Natural killer cell (primary cell): ENCODE measurements around the gene ELOVL4. TPM values are rescaled to one million over a fixed set of nuclear protein-coding genes. Genes with fewer than 3 reads are reported as not detected.

Experiments
- ATAC-seq, 3 donors: fragments of 150-1000 bp in 2 of 3; fragments of 200-7000 bp in 1 of 3; cut with Tn5 transposase; 1 replicate in 1 of 3; 2 replicates in 2 of 3; pipeline ENCODE4 v1.10.0; 2021; ENCODE audit warnings: mild to moderate bottlenecking in 2 of 3, moderate library complexity in 2 of 3
- DNase-seq, 2 donors: peaks; one replicate each; pipeline versions ENCODE4 v3.0.0 to v3.0.0-alpha.2; 2013 to 2021; ENCODE audit warnings: mixed read lengths in 1 of 2
- H3K27ac ChIP-seq: one replicate; pipeline ENCODE4 v1.5.1; 2013; ENCODE audit warnings: mild to moderate bottlenecking, low read length
- H3K27me3 ChIP-seq: one replicate; pipeline ENCODE4 v1.6.1; 2013; ENCODE audit warnings: low read length; ENCODE audit not compliant: control insufficient read depth, insufficient read depth
- H3K36me3 ChIP-seq: one replicate; pipeline ENCODE4 v1.6.1; 2013; ENCODE audit warnings: low read length; ENCODE audit not compliant: control insufficient read depth, insufficient read depth
- H3K4me1 ChIP-seq: one replicate; pipeline ENCODE4 v1.6.1; 2013; ENCODE audit warnings: low read length; ENCODE audit not compliant: control insufficient read depth, insufficient read depth
- H3K4me3 ChIP-seq: one replicate; pipeline ENCODE4 v1.5.1; 2013; ENCODE audit warnings: low read length
- H3K9me3 ChIP-seq: one replicate; pipeline ENCODE4 v1.6.1; 2013; ENCODE audit warnings: low read length; ENCODE audit not compliant: control insufficient read depth, insufficient read depth
- H3K27ac Mint-ChIP-seq, 2 donors: one replicate each; pipeline ENCODE4 v1.8.0; 2022; ENCODE audit warnings: mild to moderate bottlenecking in 2 of 2, mixed read lengths in 2 of 2, moderate library complexity in 1 of 2
- H3K27me3 Mint-ChIP-seq, 2 donors: one replicate each; pipeline ENCODE4 v1.8.0; 2022; ENCODE audit warnings: low read depth in 2 of 2, mixed read lengths in 2 of 2
- H3K36me3 Mint-ChIP-seq: one replicate; pipeline ENCODE4 v1.8.0; 2022; ENCODE audit warnings: mixed read lengths
- H3K4me1 Mint-ChIP-seq, 2 donors: one replicate each; pipeline ENCODE4 v1.8.0; 2022; ENCODE audit warnings: mixed read lengths in 2 of 2
- H3K4me3 Mint-ChIP-seq: one replicate; pipeline ENCODE4 v1.8.0; 2022; ENCODE audit warnings: mild to moderate bottlenecking, moderate library complexity, mixed read lengths
- H3K9me3 Mint-ChIP-seq, 2 donors: one replicate each; pipeline ENCODE4 v1.8.0; 2022; ENCODE audit warnings: mixed read lengths in 2 of 2
- CTCF ChIP-seq: fragments of 200-600 bp; IDR thresholded peaks from one replicate; pipeline ENCODE4 v1.8.0; 2022; ENCODE audit warnings: antibody characterized with exemption
- WGBS: methylation state at CpG from one replicate; pipeline ENCODE4 v1.1.7; 2013; ENCODE audit warnings: missing lambda C conversion rate; ENCODE audit not compliant: insufficient coverage; 5-methylcytosine and 5-hydroxymethylcytosine counted together
- intact Hi-C: fragments of 100-400 bp; cut with micrococcal nuclease; formaldehyde crosslinking; loops from one replicate; pipeline ENCODE4 v1.14.2; 2022
- total RNA-seq, 4 donors: library from RNA; stranded (reverse); fragments of 120-200 nt in 1 of 4; gene quantifications; one replicate each; pipeline versions ENCODE4 v1.2.3 to v1.2.4, GENCODE V29; 2013 to 2022

ELOVL4 gene
- total RNA-seq, 3 donors from 2014 or later (not counting 1 experiment from before 2014, with no cell fraction given) = not detected

- WGBS = no CpG with 5 or more reads among the region's 1 CpG
- Histone ChIP-seq H3K27ac (no peak overlapping the region), H3K9me3 (no peaks in the 10 kb centered on the region), H3K4me3 (no peak overlapping the region), H3K4me1 (no peaks in the 10 kb centered on the region), H3K27me3 (peaks cover 3% of the 10 kb centered on the region), H3K36me3 (no peaks in the 10 kb centered on the region)
- H3K9me3 Mint-ChIP-seq = no peaks in the 10 kb centered on the region
- H3K27ac Mint-ChIP-seq = no peak overlapping the region
- no peak overlapping the region for H3K4me3 Mint-ChIP-seq
- DNase-seq = no peak
- intact Hi-C loops = no loop called here
- peaks cover 5 to 10% of the 10 kb centered on the region in 2 donors for H3K27me3 Mint-ChIP-seq
- H3K36me3 Mint-ChIP-seq = no peaks in the 10 kb centered on the region
- no peak for TF ChIP-seq CTCF
- H3K4me1 Mint-ChIP-seq = no peaks in the 10 kb centered on the region
- no peak for ATAC-seq
Observed at GRCh38 chr6:79898076-79898475, 49.3 kb downstream of the ELOVL4 start.

- no peak for TF ChIP-seq CTCF
- ATAC-seq = no peak
Observed at GRCh38 chr6:79896075-79896449, 51.3 kb downstream of the ELOVL4 start.

GRCh38 chr6:79895382-79896074, 51.8 kb downstream of the ELOVL4 start:
- Histone ChIP-seq H3K4me3 (no peak overlapping the region), H3K4me1 (no peaks in the 10 kb centered on the region), H3K9me3 (no peaks in the 10 kb centered on the region), H3K27me3 (peaks cover 3% of the 10 kb centered on the region), H3K27ac (no peak overlapping the region), H3K36me3 (no peaks in the 10 kb centered on the region)
- Mint-ChIP-seq H3K9me3 (peaks cover 2 to 4% of the 10 kb centered on the region in 2 donors), H3K4me1 (no peaks in the 10 kb centered on the region), H3K27ac (no peak overlapping the region), H3K36me3 (no peaks in the 10 kb centered on the region), H3K27me3 (peaks cover 7 to 19% of the 10 kb centered on the region in 2 donors), H3K4me3 (no peak overlapping the region)
- intact Hi-C loops = no loop called here
- TF ChIP-seq CTCF = no peak
- ATAC-seq (no peak), DNase-seq (no peak)

More at GRCh38 chr6:79896075-79896449, 51.3 kb downstream of the ELOVL4 start:
- intact Hi-C loops = no loop called here
- H3K4me1 ChIP-seq = no peaks in the 10 kb centered on the region
- Mint-ChIP-seq H3K27ac (no peak overlapping the region), H3K36me3 (no peaks in the 10 kb centered on the region), H3K27me3 (peaks cover 7 to 14% of the 10 kb centered on the region in 2 donors), H3K4me3 (no peak overlapping the region), H3K9me3 (peaks cover 0 to 2% of the 10 kb centered on the region in 2 donors), H3K4me1 (no peaks in the 10 kb centered on the region)
- no peaks in the 10 kb centered on the region for H3K36me3 ChIP-seq
- peaks cover 3% of the 10 kb centered on the region for H3K27me3 ChIP-seq
- no peak overlapping the region for H3K27ac ChIP-seq
- no peak for DNase-seq
- 86% methylated on average over 5 of the region's 5 CpGs for WGBS
- no peak overlapping the region for H3K4me3 ChIP-seq
- H3K9me3 ChIP-seq = no peaks in the 10 kb centered on the region

GRCh38 chr6:79894939-79895338, 52.4 kb downstream of the ELOVL4 start:
- Histone ChIP-seq H3K36me3 (no peaks in the 10 kb centered on the region), H3K4me3 (no peak overlapping the region), H3K27me3 (peaks cover 3% of the 10 kb centered on the region), H3K9me3 (no peaks in the 10 kb centered on the region), H3K4me1 (no peaks in the 10 kb centered on the region), H3K27ac (no peak overlapping the region)
- DNase-seq (no peak), ATAC-seq (no peak)
- peaks cover 2 to 5% of the 10 kb centered on the region in 2 donors for H3K9me3 Mint-ChIP-seq
- no peaks in the 10 kb centered on the region for H3K4me1 Mint-ChIP-seq
- TF ChIP-seq CTCF = no peak
- peaks cover 7 to 22% of the 10 kb centered on the region in 2 donors for H3K27me3 Mint-ChIP-seq
- H3K4me3 Mint-ChIP-seq = no peak overlapping the region
- no CpG with 5 or more reads among the region's 1 CpG for WGBS
- intact Hi-C loops = no loop called here
- no peaks in the 10 kb centered on the region for H3K36me3 Mint-ChIP-seq
- H3K27ac Mint-ChIP-seq = no peak overlapping the region
